ENCODE results near the gene CCDC178. TPM values are rescaled to one million over a fixed set of nuclear protein-coding genes. Genes with fewer than 3 reads are reported as not detected.

CCDC178 gene
- total and polyA plus RNA-seq, 7 donors = 0.06 to 0.25 (median 0.18) TPM; not detected in 4

DNA sequence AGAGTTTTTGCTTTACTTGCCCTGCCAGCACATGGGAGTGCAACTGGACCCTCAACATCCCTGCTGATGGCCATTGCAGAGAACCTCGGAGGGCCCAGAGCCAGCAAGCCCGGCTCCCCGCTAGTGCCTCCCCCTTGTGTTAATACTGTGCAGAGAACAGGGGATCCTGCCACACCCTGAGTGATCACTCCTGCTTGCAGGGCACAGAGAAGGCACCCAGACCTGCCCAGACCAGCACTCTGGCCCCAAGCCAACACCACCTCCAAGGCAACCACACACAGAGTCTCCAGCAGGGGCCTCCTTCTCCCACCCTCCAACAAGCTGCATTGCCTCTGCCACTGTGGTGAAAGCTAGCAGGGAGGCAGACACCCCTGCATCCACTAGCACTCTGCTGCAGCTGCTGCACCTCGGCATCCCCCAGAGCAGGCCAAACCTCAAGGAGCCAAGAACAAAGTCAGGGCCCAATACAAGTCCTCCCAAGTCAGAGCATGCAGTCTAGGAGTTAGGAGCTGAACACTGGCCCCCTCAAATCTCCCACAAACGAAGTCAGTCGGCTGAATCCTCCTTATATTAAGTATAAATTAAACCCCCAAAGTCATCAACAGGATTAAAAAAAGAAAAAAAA lies 157.7 kb downstream of the CCDC178 start:
- no peaks in the 10 kb centered on the region for H3K27me3 ChIP-seq (ENCODE audit: insufficient read depth in 3 of 3, low read length in 2 of 3)
- 75 to 80% (median 78%) methylated on average over 6 of the region's 6 CpGs for WGBS, 3 donors
- intact Hi-C loops (cut with DNase I) = no loop called here
- TF ChIP-seq, protein P1, sequence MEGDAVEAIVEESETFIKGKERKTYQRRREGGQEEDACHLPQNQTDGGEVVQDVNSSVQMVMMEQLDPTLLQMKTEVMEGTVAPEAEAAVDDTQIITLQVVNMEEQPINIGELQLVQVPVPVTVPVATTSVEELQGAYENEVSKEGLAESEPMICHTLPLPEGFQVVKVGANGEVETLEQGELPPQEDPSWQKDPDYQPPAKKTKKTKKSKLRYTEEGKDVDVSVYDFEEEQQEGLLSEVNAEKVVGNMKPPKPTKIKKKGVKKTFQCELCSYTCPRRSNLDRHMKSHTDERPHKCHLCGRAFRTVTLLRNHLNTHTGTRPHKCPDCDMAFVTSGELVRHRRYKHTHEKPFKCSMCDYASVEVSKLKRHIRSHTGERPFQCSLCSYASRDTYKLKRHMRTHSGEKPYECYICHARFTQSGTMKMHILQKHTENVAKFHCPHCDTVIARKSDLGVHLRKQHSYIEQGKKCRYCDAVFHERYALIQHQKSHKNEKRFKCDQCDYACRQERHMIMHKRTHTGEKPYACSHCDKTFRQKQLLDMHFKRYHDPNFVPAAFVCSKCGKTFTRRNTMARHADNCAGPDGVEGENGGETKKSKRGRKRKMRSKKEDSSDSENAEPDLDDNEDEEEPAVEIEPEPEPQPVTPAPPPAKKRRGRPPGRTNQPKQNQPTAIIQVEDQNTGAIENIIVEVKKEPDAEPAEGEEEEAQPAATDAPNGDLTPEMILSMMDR (IDR thresholded peaks at IDR 0.05) = no peak
- H3K4me1 ChIP-seq = no peaks in the 10 kb centered on the region
- ATAC-seq = no peak
- H3K9me3 ChIP-seq = no peaks in the 10 kb centered on the region
- no peak for DNase-seq
- no peaks in the 10 kb centered on the region for H3K36me3 ChIP-seq (ENCODE audit: insufficient read depth in 1 of 2, low read depth in 1 of 2)
- H3K27ac ChIP-seq = no peak overlapping the region
- no peak overlapping the region for H3K4me3 ChIP-seq

DNA sequence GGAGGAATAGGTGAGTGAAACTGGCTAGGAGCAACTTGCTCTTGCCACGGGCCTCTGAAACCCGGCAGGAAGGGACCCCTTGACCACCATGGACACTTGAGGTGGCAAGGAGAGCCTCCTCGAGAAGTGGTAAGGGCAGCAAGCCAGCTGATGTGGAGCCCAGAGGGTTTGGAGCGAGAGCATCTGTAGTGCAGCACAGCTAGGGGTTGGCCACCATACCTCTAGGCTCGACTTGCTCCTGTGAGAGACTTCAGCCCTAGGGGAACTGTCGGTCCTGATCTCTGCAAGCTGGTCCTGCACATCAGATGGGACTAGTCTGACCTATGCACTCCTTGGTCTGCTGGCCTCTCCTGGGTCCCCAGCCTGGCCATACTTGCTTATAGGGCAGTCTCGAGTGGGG lies 158.4 kb downstream of the CCDC178 start:
- DNase-seq (no peak), ATAC-seq (no peak)
- no peaks in the 10 kb centered on the region for H3K4me1 ChIP-seq
- no peaks in the 10 kb centered on the region for H3K36me3 ChIP-seq (ENCODE audit: insufficient read depth in 1 of 2, low read depth in 1 of 2)
- no peaks in the 10 kb centered on the region for H3K27me3 ChIP-seq (ENCODE audit: insufficient read depth in 3 of 3, low read length in 2 of 3)
- H3K27ac ChIP-seq = no peak overlapping the region
- TF ChIP-seq, protein P1 (IDR thresholded peaks at IDR 0.05) = no peak
- no peak overlapping the region for H3K4me3 ChIP-seq
- intact Hi-C loops (cut with DNase I) = no loop called here
- H3K9me3 ChIP-seq = no peaks in the 10 kb centered on the region
- 81 to 87% (median 86%) methylated on average over 7 of the region's 7 CpGs for WGBS, 3 donors

DNA sequence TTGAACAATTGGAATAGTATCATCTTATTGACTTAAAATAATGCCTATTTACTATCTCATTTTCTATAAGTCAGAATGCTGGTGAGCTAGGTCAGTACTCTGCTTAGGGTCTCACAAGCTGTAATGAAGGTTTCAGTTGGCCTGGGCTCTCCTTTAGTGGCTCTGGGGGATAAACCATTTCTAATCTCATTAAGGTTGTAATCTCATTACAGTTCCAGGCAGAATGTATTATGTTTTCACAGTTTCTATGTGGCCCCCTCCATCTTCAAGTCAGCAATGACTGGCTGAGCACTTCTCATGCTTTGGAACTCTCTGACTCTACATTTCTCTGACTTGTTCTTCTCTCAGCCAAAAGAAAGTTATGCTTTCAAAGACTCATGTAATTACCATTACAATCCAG lies 163.1 kb downstream of the CCDC178 start:
- intact Hi-C loops (cut with DNase I) = no loop called here
- no peak for ATAC-seq

GRCh38 chr18:33275843-33276242 lies 164.7 kb downstream of the CCDC178 start:
- Histone ChIP-seq H3K36me3 (ENCODE audit: insufficient read depth in 1 of 2, low read depth in 1 of 2) (no peaks in the 10 kb centered on the region), H3K4me1 (no peaks in the 10 kb centered on the region), H3K4me3 (no peak overlapping the region), H3K27me3 (ENCODE audit: insufficient read depth in 3 of 3, low read length in 2 of 3) (no peaks in the 10 kb centered on the region), H3K9me3 (no peaks in the 10 kb centered on the region), H3K27ac (no peak overlapping the region)
- ATAC-seq (no peak), DNase-seq (no peak)
- TF ChIP-seq, protein P1 (IDR thresholded peaks at IDR 0.05) = no peak
- intact Hi-C loops (cut with DNase I) = no loop called here

More for the DNA sequence above, 163.1 kb downstream of the CCDC178 start:
- DNase-seq = no peak
- H3K36me3 ChIP-seq (ENCODE audit: insufficient read depth in 1 of 2, low read depth in 1 of 2) = no peaks in the 10 kb centered on the region
- no peaks in the 10 kb centered on the region for H3K4me1 ChIP-seq
- no peaks in the 10 kb centered on the region for H3K27me3 ChIP-seq (ENCODE audit: insufficient read depth in 3 of 3, low read length in 2 of 3)
- TF ChIP-seq, protein P1 (IDR thresholded peaks at IDR 0.05) = no peak
- no peak overlapping the region for H3K4me3 ChIP-seq
- no peak overlapping the region for H3K27ac ChIP-seq
- H3K9me3 ChIP-seq = no peaks in the 10 kb centered on the region

- 48 to 58% (median 56%) methylated on average over 1 of the region's 1 CpG for WGBS, 3 donors
- H3K4me1 ChIP-seq = no peaks in the 10 kb centered on the region
- no peaks in the 10 kb centered on the region for H3K27me3 ChIP-seq (ENCODE audit: insufficient read depth in 3 of 3, low read length in 2 of 3)
- no peaks in the 10 kb centered on the region for H3K36me3 ChIP-seq (ENCODE audit: insufficient read depth in 1 of 2, low read depth in 1 of 2)
- no peaks in the 10 kb centered on the region for H3K9me3 ChIP-seq
- H3K4me3 ChIP-seq = no peak overlapping the region
- DNase-seq (no peak), ATAC-seq (no peak)
- TF ChIP-seq, protein P1 (IDR thresholded peaks at IDR 0.05) = no peak
- H3K27ac ChIP-seq = no peak overlapping the region
- intact Hi-C loops (cut with DNase I) = no loop called here
Measured at GRCh38 chr18:33270297-33270696, 170.2 kb downstream of the CCDC178 start.
